Activated naive CD4-positive, alpha-beta T cell treated with anti-CD3 and anti-CD28 coated beads for 36 hours (primary cell): ENCODE results near the gene GABBR1. TPM values are rescaled to one million over a fixed set of nuclear protein-coding genes. Genes with fewer than 3 reads are reported as not detected.

Experiments used
- CTCF ChIA-PET: fragments of 350-600 bp; sonication (Branson Sonifier 250); formaldehyde crosslinking; loops from one replicate; lab custom pipeline; 2021; ENCODE audit warnings: antibody characterized with exemption; lab: Charles Lee
- DNase-seq: peaks from one replicate; pipeline ENCODE4 v3.0.0-alpha.2; 2020
- H3K27ac Mint-ChIP-seq: one replicate; pipeline ENCODE4 v1.8.0; 2021; ENCODE audit warnings: mild to moderate bottlenecking, mixed read lengths
- H3K27me3 Mint-ChIP-seq: one replicate; pipeline ENCODE4 v1.8.0; 2021; ENCODE audit warnings: low read depth, mixed read lengths
- H3K36me3 Mint-ChIP-seq: one replicate; pipeline ENCODE4 v1.8.0; 2021; ENCODE audit warnings: low read depth, mixed read lengths
- H3K4me1 Mint-ChIP-seq: one replicate; pipeline ENCODE4 v1.8.0; 2021; ENCODE audit warnings: low read depth, mixed read lengths
- H3K4me3 Mint-ChIP-seq: one replicate; pipeline ENCODE4 v1.8.0; 2021; ENCODE audit warnings: mild to moderate bottlenecking, moderate library complexity, mixed read lengths
- H3K9me3 Mint-ChIP-seq: one replicate; pipeline ENCODE4 v1.8.0; 2021; ENCODE audit warnings: mixed read lengths
- intact Hi-C: fragments of 100-400 bp; cut with micrococcal nuclease; formaldehyde crosslinking; loops from one replicate; pipeline ENCODE4 v1.15.1; 2023
- total RNA-seq, 2 experiments: library from RNA; stranded (reverse); gene quantifications; one replicate each; pipeline ENCODE4 v1.2.3, GENCODE V29; 2021

GABBR1 gene
- total RNA-seq, 2 experiments from 2014 or later = 8.0 to 11.2 TPM

- DNase-seq = no peak
- H3K27ac Mint-ChIP-seq = no peak overlapping the region
- H3K4me1 Mint-ChIP-seq = peaks cover 15% of the 10 kb centered on the region
- no peaks in the 10 kb centered on the region for H3K36me3 Mint-ChIP-seq
- intact Hi-C loops = no loop called here
- CTCF ChIA-PET = no interaction called here
- H3K9me3 Mint-ChIP-seq = no peaks in the 10 kb centered on the region
- peaks cover 51% of the 10 kb centered on the region for H3K27me3 Mint-ChIP-seq
- no peak overlapping the region for H3K4me3 Mint-ChIP-seq
These were observed 74.4 kb downstream of the GABBR1 start for GRCh38 chr6:29558439-29559079.

- Mint-ChIP-seq H3K4me3 (no peak overlapping the region), H3K27ac (no peak overlapping the region), H3K4me1 (peaks cover 16% of the 10 kb centered on the region), H3K9me3 (no peaks in the 10 kb centered on the region), H3K27me3 (peaks cover 47% of the 10 kb centered on the region), H3K36me3 (no peaks in the 10 kb centered on the region)
- CTCF ChIA-PET = no interaction called here
- intact Hi-C loops = no loop called here
- no peak for DNase-seq
These were observed 75.7 kb downstream of the GABBR1 start for GRCh38 chr6:29557320-29557719.

GRCh38 chr6:29554764-29555163, 78.2 kb downstream of the GABBR1 start:
- CTCF ChIA-PET = interaction anchor here (0.6 kb wide), 1 partner anchor 60 kb away, joined by 3 read pairs; no protein-coding TSS in a partner anchor
- Mint-ChIP-seq H3K27ac (no peak overlapping the region), H3K9me3 (no peaks in the 10 kb centered on the region), H3K4me1 (peaks cover 13% of the 10 kb centered on the region), H3K4me3 (no peak overlapping the region), H3K36me3 (no peaks in the 10 kb centered on the region), H3K27me3 (peaks cover 43% of the 10 kb centered on the region)
- DNase-seq = no peak
- intact Hi-C loops = no loop called here

GRCh38 chr6:29553268-29554057, 79.5 kb downstream of the GABBR1 start:
- Mint-ChIP-seq H3K4me1 (peaks cover 13% of the 10 kb centered on the region), H3K36me3 (no peaks in the 10 kb centered on the region), H3K27ac (peak overlapping the region; percentile 63), H3K4me3 (peak overlapping the region; percentile 63), H3K9me3 (no peaks in the 10 kb centered on the region), H3K27me3 (peaks cover 40% of the 10 kb centered on the region)
- DNase-seq = peak; percentile 30
- CTCF ChIA-PET = interaction anchor here (0.6 kb wide), 1 partner anchor 410 kb away, joined by 3 read pairs; no protein-coding TSS in a partner anchor
- intact Hi-C loops = no loop called here

- Mint-ChIP-seq H3K4me1 (peaks cover 13% of the 10 kb centered on the region), H3K9me3 (no peaks in the 10 kb centered on the region), H3K27ac (no peak overlapping the region), H3K4me3 (peak overlapping the region; percentile 63), H3K27me3 (peaks cover 42% of the 10 kb centered on the region), H3K36me3 (no peaks in the 10 kb centered on the region)
- CTCF ChIA-PET = no interaction called here
- intact Hi-C loops = no loop called here
- no peak for DNase-seq
These were observed 80.4 kb downstream of the GABBR1 start for GRCh38 chr6:29552512-29553051.

- Mint-ChIP-seq H3K4me1 (peaks cover 4% of the 10 kb centered on the region), H3K27me3 (peaks cover 15% of the 10 kb centered on the region), H3K4me3 (no peak overlapping the region), H3K27ac (no peak overlapping the region), H3K9me3 (no peaks in the 10 kb centered on the region), H3K36me3 (no peaks in the 10 kb centered on the region)
- intact Hi-C loops = no loop called here
- CTCF ChIA-PET = no interaction called here
- DNase-seq = peak; percentile 14
These were observed 85.4 kb downstream of the GABBR1 start for GRCh38 chr6:29547573-29547972.

GRCh38 chr6:29537714-29538403, 95.1 kb downstream of the GABBR1 start:
- Mint-ChIP-seq H3K27ac (no peak overlapping the region), H3K4me3 (no peak overlapping the region), H3K4me1 (no peaks in the 10 kb centered on the region), H3K27me3 (peaks cover 16% of the 10 kb centered on the region), H3K9me3 (no peaks in the 10 kb centered on the region), H3K36me3 (no peaks in the 10 kb centered on the region)
- intact Hi-C loops = no loop called here
- CTCF ChIA-PET = no interaction called here
- DNase-seq = no peak

GRCh38 chr6:29532320-29532951, 100.5 kb downstream of the GABBR1 start:
- no peaks in the 10 kb centered on the region for H3K36me3 Mint-ChIP-seq
- intact Hi-C loops = no loop called here
- no peaks in the 10 kb centered on the region for H3K4me1 Mint-ChIP-seq
- H3K4me3 Mint-ChIP-seq = no peak overlapping the region
- H3K9me3 Mint-ChIP-seq = no peaks in the 10 kb centered on the region
- H3K27me3 Mint-ChIP-seq = no peaks in the 10 kb centered on the region
- no peak for DNase-seq
- no peak overlapping the region for H3K27ac Mint-ChIP-seq
- CTCF ChIA-PET = no interaction called here

GRCh38 chr6:29531668-29532067, 101.3 kb downstream of the GABBR1 start:
- H3K27me3 Mint-ChIP-seq = peaks cover 3% of the 10 kb centered on the region
- H3K36me3 Mint-ChIP-seq = no peaks in the 10 kb centered on the region
- DNase-seq = peak; percentile 71
- intact Hi-C loops = no loop called here
- CTCF ChIA-PET = no interaction called here
- H3K4me3 Mint-ChIP-seq = no peak overlapping the region
- no peaks in the 10 kb centered on the region for H3K4me1 Mint-ChIP-seq
- H3K27ac Mint-ChIP-seq = no peak overlapping the region
- H3K9me3 Mint-ChIP-seq = no peaks in the 10 kb centered on the region

- DNase-seq = no peak
- Mint-ChIP-seq H3K27ac (no peak overlapping the region), H3K4me1 (no peaks in the 10 kb centered on the region), H3K36me3 (no peaks in the 10 kb centered on the region), H3K9me3 (no peaks in the 10 kb centered on the region), H3K4me3 (no peak overlapping the region), H3K27me3 (peaks cover 7% of the 10 kb centered on the region)
- CTCF ChIA-PET = no interaction called here
- intact Hi-C loops = no loop called here
These were observed 102.2 kb downstream of the GABBR1 start for GRCh38 chr6:29530671-29531310.

GRCh38 chr6:29529956-29530355, 103.0 kb downstream of the GABBR1 start:
- Mint-ChIP-seq H3K36me3 (no peaks in the 10 kb centered on the region), H3K27ac (no peak overlapping the region), H3K4me1 (no peaks in the 10 kb centered on the region), H3K27me3 (peaks cover 13% of the 10 kb centered on the region), H3K9me3 (no peaks in the 10 kb centered on the region), H3K4me3 (no peak overlapping the region)
- DNase-seq = no peak
- intact Hi-C loops = no loop called here
- CTCF ChIA-PET = no interaction called here
